NB4 (cell line): Measurements from ENCODE around the gene C1QC.

Experiments
- MYC ChIP-seq: IDR thresholded peaks from 2 replicates; pipeline ENCODE4 v1.6.1; 2011; ENCODE audit warnings: low read depth, low read length
- TF ChIP-seq, protein P1 (sequence below): IDR thresholded peaks from one replicate; pipeline ENCODE4 v1.5.1; 2012; ENCODE audit warnings: low read depth, low read length
- TF ChIP-seq, protein P2 (sequence below): IDR thresholded peaks from 2 replicates; pipeline ENCODE4 v1.6.1; 2011; ENCODE audit warnings: low read depth, low read length

DNA sequence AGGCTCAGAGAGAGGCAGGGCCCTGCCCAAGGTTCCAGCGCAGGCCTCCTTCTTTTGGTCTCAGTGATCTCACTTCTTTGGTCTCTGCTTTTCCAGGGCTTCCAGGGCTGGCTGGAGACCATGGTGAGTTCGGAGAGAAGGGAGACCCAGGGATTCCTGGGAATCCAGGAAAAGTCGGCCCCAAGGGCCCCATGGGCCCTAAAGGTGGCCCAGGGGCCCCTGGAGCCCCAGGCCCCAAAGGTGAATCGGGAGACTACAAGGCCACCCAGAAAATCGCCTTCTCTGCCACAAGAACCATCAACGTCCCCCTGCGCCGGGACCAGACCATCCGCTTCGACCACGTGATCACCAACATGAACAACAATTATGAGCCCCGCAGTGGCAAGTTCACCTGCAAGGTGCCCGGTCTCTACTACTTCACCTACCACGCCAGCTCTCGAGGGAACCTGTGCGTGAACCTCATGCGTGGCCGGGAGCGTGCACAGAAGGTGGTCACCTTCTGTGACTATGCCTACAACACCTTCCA, 17.3 kb downstream of the C1QC start:
- TF ChIP-seq, protein P1, sequence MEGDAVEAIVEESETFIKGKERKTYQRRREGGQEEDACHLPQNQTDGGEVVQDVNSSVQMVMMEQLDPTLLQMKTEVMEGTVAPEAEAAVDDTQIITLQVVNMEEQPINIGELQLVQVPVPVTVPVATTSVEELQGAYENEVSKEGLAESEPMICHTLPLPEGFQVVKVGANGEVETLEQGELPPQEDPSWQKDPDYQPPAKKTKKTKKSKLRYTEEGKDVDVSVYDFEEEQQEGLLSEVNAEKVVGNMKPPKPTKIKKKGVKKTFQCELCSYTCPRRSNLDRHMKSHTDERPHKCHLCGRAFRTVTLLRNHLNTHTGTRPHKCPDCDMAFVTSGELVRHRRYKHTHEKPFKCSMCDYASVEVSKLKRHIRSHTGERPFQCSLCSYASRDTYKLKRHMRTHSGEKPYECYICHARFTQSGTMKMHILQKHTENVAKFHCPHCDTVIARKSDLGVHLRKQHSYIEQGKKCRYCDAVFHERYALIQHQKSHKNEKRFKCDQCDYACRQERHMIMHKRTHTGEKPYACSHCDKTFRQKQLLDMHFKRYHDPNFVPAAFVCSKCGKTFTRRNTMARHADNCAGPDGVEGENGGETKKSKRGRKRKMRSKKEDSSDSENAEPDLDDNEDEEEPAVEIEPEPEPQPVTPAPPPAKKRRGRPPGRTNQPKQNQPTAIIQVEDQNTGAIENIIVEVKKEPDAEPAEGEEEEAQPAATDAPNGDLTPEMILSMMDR: no peak
- TF ChIP-seq, protein P2, sequence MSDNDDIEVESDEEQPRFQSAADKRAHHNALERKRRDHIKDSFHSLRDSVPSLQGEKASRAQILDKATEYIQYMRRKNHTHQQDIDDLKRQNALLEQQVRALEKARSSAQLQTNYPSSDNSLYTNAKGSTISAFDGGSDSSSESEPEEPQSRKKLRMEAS: no peak
- TF ChIP-seq MYC: no peak
